Epithelial cell of proximal tubule (primary cell): Measurements from ENCODE around the gene CSF3R. TPM values are rescaled to one million over a fixed set of nuclear protein-coding genes. Genes with fewer than 3 reads are reported as not detected.
"Not testable (repeated sequence)": the region's sequence is repeated elsewhere in the genome, so short reads cannot be mapped to it uniquely, and the experiment has no call there.

Source experiments
- DNase-seq: peaks from one replicate; pipeline ENCODE4 v3.0.0-alpha.2; 2011; ENCODE audit warnings: low read depth
- H3K4me3 ChIP-seq: 2 replicates; pipeline ENCODE4 v1.5.1; 2011; ENCODE audit warnings: low read depth, mild to moderate bottlenecking, low read length
- total RNA-seq: library from RNA; depleted of rRNA; stranded (reverse); fragments of >200 nt; gene quantifications from 2 replicates; pipeline ENCODE4 v1.2.3, GENCODE V29; 2015
- TF ChIP-seq, protein P1 (sequence below): conservative IDR thresholded peaks from 2 replicates; pipeline ENCODE4 v1.5.1; 2012; ENCODE audit warnings: low read depth, mild to moderate bottlenecking, low read length

Gene CSF3R
- total RNA-seq, 1 donor from 2014 or later, result not detected

DNA sequence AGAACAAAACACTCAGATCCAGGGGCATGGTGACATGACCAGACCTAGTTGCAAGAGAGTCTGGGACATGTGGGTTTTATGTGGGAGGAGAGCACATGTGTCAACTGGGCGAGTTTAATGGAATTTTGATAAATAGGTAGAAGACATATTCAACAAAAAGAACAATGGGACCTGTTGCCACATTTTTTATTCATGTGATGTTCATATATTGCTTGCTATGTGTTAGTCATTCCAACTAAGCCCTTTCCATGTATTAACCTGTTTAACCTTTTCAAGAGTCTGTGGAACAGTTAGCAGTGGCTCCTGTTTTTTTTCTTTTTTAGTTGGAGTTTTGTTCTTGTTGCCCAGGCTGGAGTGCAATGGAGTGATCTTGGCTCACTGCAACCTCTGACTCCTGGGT, 30.1 kb upstream of the CSF3R start:
- DNase-seq, result no peak
- no peak overlapping the region for H3K4me3 ChIP-seq
- TF ChIP-seq, protein P1, sequence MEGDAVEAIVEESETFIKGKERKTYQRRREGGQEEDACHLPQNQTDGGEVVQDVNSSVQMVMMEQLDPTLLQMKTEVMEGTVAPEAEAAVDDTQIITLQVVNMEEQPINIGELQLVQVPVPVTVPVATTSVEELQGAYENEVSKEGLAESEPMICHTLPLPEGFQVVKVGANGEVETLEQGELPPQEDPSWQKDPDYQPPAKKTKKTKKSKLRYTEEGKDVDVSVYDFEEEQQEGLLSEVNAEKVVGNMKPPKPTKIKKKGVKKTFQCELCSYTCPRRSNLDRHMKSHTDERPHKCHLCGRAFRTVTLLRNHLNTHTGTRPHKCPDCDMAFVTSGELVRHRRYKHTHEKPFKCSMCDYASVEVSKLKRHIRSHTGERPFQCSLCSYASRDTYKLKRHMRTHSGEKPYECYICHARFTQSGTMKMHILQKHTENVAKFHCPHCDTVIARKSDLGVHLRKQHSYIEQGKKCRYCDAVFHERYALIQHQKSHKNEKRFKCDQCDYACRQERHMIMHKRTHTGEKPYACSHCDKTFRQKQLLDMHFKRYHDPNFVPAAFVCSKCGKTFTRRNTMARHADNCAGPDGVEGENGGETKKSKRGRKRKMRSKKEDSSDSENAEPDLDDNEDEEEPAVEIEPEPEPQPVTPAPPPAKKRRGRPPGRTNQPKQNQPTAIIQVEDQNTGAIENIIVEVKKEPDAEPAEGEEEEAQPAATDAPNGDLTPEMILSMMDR, result no peak

DNA sequence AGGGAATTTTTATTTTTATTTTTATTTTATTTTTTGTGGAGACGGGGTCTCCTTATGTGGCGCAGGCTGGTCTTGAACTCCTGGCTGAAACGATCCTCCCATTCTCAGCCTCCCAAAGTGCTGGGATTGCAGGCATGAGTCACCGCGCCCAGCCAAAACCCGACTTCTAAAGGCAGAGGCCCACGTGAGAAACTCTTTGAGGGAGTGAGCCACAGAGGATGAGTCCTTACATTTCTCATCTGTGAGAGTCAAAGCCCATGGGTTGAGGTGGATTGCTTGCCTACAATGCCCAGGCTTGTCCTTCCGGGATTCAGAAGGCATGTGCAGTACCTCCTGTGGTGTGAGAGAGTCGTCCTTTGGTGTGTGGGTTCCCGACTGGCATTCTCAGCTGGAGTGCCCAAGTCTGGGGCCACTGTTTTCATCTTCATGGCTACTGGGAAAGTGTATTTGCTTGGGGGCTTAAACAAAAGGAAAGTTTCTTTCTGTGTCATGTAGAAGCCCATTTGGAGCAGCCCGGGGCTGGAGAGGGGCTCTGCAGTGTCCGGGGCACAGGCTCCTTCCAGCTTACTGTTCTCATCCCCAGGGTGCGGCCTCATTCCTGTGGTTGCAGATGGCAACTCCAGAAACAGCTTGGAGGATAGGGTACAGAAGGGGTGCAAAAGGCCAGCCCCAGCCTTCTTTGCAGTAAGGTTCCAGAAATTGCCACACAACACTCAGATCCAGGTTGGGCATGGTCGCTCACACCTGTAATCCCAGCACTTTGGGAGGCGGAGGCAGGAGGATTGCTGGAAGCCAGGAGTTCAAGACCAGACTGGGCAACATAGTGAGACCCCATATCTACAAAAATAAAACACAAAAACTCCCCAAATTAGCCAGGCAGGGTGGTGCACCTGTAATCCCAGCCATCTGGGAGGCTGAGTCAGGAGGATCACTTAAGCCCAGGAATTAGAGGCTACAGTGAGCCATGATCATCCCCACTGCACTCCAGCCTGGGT, 29.4 kb upstream of the CSF3R start:
- no peak for DNase-seq
- no peak overlapping the region for H3K4me3 ChIP-seq
- TF ChIP-seq, protein P1, result no peak

DNA sequence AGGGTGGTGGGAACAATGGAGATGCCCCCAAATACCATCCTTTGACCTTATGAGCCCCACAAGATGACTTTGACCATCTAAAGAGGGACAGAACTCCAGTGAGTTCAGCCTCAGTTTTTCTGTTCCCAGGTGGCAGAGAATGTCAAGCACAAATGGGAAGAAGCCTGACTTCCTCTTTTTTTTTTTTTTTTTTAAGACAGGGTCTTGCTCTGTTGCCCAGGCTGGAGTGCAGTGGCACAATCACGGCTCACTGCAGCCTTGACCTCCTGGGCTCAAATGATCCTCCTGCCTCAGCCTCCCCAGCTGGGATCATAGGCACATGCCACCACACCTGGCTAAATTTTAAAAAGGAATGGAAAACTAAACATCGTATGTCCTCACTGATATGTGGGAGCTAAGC, 28.5 kb upstream of the CSF3R start:
- not testable (repeated sequence) for DNase-seq, H3K4me3 ChIP-seq

DNA sequence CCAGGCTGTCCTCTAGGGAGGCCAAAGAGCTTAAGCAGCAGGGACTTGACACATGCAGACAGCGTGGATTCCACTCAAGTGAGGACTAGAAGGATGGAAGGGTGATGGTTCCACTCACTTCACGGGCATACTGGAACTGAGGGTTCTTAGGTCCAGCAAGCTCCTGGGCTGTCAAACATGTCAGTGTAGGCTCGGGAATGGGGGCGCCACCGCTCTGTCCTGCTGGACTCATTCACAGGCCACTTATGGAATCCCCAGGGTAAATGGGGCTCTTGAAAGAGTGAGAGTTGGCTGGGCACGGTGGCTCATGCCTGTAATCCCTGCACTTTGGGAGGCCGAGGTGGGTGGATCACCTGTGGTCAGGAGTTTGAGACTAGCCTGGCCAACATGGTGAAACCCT, 27.7 kb upstream of the CSF3R start:
- no peak for DNase-seq
- TF ChIP-seq, protein P1, result no peak
- no peak overlapping the region for H3K4me3 ChIP-seq

DNA sequence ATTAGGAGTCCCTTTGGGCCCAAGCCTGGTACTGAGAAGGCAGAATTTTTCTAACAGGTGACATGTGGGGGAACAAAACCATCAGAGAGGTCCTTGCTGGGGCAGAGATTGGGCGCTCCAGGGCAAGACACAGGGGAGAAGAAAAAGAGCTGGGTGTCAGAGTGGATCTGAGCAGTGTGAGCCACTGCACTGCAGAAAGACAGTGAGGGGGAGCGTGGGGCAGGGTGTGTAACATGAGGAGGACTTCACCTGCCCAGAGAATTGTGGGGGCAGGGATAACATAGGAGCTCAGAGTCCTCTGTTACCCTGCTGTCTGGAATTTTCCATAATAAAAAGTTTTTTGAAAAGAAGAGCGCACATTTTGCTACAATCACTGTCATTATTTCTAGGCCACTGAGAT, 25.5 kb upstream of the CSF3R start:
- TF ChIP-seq, protein P1, result no peak
- no peak overlapping the region for H3K4me3 ChIP-seq
- DNase-seq, result no peak

DNA sequence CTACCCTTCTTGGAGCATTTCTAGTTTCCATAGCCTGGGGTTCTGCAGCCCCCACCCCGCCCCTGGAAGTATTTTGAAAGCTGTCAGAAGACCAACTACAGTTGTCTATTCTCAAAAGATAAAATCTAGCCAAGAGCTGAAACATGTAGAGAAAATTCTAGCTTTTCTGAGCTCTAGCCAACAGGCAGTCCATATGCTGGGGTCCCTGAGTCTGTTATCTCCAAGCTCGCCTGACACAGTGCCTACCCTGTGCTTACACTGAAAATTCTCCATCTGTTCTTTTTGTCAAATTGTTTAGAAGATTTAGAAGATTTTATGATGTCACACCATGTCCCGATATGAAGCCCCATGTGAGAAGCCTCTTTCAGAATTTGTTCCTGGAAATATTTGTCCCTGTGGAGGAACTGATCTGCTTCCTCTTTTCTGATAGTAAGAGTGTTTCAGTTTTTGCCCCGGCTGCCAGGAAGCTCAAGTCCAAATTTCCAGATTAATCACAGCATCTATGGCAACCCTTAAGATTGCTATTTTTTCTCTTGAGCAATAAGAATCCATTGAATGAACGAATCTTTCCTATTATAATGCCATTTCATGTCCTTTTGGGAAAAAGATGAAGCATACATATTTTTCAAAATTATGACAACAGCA, 23.7 kb upstream of the CSF3R start:
- DNase-seq, result no peak
- TF ChIP-seq, protein P1, result no peak
- H3K4me3 ChIP-seq, result no peak overlapping the region

DNA sequence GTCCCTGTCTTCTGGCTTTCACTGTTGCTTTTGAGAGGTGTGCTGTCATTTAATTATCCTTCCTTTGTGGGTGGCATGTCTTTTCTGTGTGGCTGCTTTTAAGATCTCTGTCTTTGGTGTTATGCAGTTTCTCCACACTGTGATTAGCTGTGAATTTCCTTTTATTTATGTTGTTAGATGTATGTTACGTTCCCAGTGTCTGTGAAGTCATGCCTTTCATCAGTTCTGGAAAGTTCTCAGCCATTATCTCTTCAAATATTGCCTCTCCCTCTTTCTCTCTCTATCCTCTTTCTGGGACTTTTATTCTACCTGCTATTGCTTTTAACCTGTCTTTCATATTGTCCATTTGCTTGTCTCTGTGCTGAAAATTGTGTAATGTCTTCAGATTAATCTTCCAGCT, 21.0 kb upstream of the CSF3R start:
- TF ChIP-seq, protein P1, result no peak
- DNase-seq, result no peak
- H3K4me3 ChIP-seq, result no peak overlapping the region
